Endodermal cell (in vitro differentiated cells): ENCODE measurements around the gene DOCK9. TPM values are rescaled to one million over a fixed set of nuclear protein-coding genes. Genes with fewer than 3 reads are reported as not detected.
A peak's percentile ranks its signal among the peaks of the same experiment; 100 is the strongest.

Source experiments
- DNase-seq: peaks from one replicate; pipeline ENCODE4 v3.0.0-alpha.2; 2017
- H3K27ac ChIP-seq: 2 replicates; pipeline ENCODE4 v1.5.1; 2013; ENCODE audit warnings: mild to moderate bottlenecking, low read depth, low read length, moderate library complexity
- H3K27me3 ChIP-seq: 2 replicates; pipeline ENCODE4 v1.6.1; 2013; ENCODE audit warnings: mild to moderate bottlenecking, low read length, moderate library complexity; ENCODE audit not compliant: insufficient read depth, control insufficient read depth, poor library complexity, severe bottlenecking
- H3K36me3 ChIP-seq: 2 replicates; pipeline ENCODE4 v1.7.0; 2013; ENCODE audit warnings: mild to moderate bottlenecking, low read length, moderate library complexity; ENCODE audit not compliant: control insufficient read depth, insufficient read depth
- H3K4me1 ChIP-seq: one replicate; pipeline ENCODE4 v1.7.0; 2013; ENCODE audit warnings: low read length; ENCODE audit not compliant: control insufficient read depth, insufficient read depth
- H3K4me3 ChIP-seq: 2 replicates; pipeline ENCODE4 v1.5.1; 2013; ENCODE audit warnings: mild to moderate bottlenecking, low read length, moderate library complexity
- H3K9ac ChIP-seq: 2 replicates; pipeline ENCODE4 v1.6.1; 2013; ENCODE audit warnings: mild to moderate bottlenecking, low read length, moderate library complexity; ENCODE audit not compliant: poor library complexity, severe bottlenecking; ENCODE audit errors: extremely low read depth
- H3K9me3 ChIP-seq: 2 replicates; pipeline ENCODE4 v1.6.1; 2013; ENCODE audit warnings: mild to moderate bottlenecking, low read length, moderate library complexity; ENCODE audit not compliant: control insufficient read depth
- H3K27ac Mint-ChIP-seq: 2 replicates; pipeline ENCODE4 v1.8.0; 2020; ENCODE audit warnings: mixed read lengths
- H3K27me3 Mint-ChIP-seq: 2 replicates; pipeline ENCODE4 v1.8.0; 2021; ENCODE audit warnings: mild to moderate bottlenecking, mixed read lengths; ENCODE audit not compliant: insufficient read depth
- H3K36me3 Mint-ChIP-seq: 2 replicates; pipeline ENCODE4 v1.8.0; 2020; ENCODE audit warnings: low read depth, mixed read lengths
- H3K4me1 Mint-ChIP-seq: 2 replicates; pipeline ENCODE4 v1.8.0; 2020; ENCODE audit warnings: mixed read lengths
- H3K4me3 Mint-ChIP-seq: 2 replicates; pipeline ENCODE4 v1.8.0; 2020; ENCODE audit warnings: mild to moderate bottlenecking, moderate library complexity, mixed read lengths
- H3K9me3 Mint-ChIP-seq: 2 replicates; pipeline ENCODE4 v1.8.0; 2020; ENCODE audit warnings: mild to moderate bottlenecking, mixed read lengths
- WGBS, 2 experiments: methylation state at CpG; one replicate each; pipeline versions ENCODE4 v1.1.5 to v1.1.7; 2013; ENCODE audit warnings: missing lambda C conversion rate in 2 of 2, mixed read lengths in 1 of 2; ENCODE audit not compliant: insufficient coverage in 1 of 2, insufficient read length in 1 of 2; 5-methylcytosine and 5-hydroxymethylcytosine counted together
- total RNA-seq, 2 donors: library from RNA; stranded (reverse); fragmentation: NEBNext Ultra II Directional in 1 of 2; extraction: Animal tissue kit (Norgen Biotek cat#: 25700) in 1 of 2; gene quantifications; 2 replicates in 1 of 2; 3 replicates in 1 of 2; pipeline ENCODE4 v1.2.1, GENCODE V29; 2021
- TF ChIP-seq, protein P1 (sequence below): fragments of 200-600 bp; sonication (generic); conservative IDR thresholded peaks from 2 replicates; pipeline ENCODE4 v1.5.0; 2021; ENCODE audit warnings: antibody characterized with exemption, mild to moderate bottlenecking

DOCK9 gene
- total RNA-seq, 2 donors from 2014 or later = 15.6 to 22.5 TPM

DNA sequence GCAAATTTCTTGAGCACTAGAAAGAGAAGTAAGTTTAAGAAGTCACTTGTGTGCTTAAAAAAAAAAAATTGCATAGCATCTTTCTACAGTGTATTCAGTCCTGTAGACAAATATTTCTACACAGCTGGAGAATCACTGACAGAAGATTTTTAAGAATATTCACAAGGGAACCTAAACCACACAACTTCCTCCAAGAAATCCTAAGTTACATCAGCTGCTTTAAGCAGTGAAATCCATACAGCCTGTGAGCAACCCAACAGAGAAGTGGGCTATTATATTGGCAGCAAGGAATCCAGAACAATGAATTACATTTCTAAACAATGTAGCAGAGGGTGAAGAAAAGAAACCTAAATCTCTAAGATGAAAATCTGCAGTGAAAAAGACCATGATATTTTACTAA lies 1.5 kb downstream of the DOCK9 start:
- peaks cover 30% of the 10 kb centered on the region for H3K4me1 ChIP-seq
- no peaks in the 10 kb centered on the region for H3K9me3 ChIP-seq
- TF ChIP-seq, protein P1, sequence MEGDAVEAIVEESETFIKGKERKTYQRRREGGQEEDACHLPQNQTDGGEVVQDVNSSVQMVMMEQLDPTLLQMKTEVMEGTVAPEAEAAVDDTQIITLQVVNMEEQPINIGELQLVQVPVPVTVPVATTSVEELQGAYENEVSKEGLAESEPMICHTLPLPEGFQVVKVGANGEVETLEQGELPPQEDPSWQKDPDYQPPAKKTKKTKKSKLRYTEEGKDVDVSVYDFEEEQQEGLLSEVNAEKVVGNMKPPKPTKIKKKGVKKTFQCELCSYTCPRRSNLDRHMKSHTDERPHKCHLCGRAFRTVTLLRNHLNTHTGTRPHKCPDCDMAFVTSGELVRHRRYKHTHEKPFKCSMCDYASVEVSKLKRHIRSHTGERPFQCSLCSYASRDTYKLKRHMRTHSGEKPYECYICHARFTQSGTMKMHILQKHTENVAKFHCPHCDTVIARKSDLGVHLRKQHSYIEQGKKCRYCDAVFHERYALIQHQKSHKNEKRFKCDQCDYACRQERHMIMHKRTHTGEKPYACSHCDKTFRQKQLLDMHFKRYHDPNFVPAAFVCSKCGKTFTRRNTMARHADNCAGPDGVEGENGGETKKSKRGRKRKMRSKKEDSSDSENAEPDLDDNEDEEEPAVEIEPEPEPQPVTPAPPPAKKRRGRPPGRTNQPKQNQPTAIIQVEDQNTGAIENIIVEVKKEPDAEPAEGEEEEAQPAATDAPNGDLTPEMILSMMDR = no peak
- Mint-ChIP-seq H3K9me3 (no peaks in the 10 kb centered on the region), H3K27ac (peak overlapping the region; percentile 79), H3K4me1 (peaks cover 56% of the 10 kb centered on the region), H3K36me3 (no peaks in the 10 kb centered on the region), H3K4me3 (peak overlapping the region; percentile 25), H3K27me3 (no peaks in the 10 kb centered on the region)
- no peaks in the 10 kb centered on the region for H3K36me3 ChIP-seq
- H3K4me3 ChIP-seq = peak overlapping the region; percentile 48
- no peak overlapping the region for H3K9ac ChIP-seq
- DNase-seq = no peak
- H3K27me3 ChIP-seq = no peaks in the 10 kb centered on the region
- H3K27ac ChIP-seq = no peak overlapping the region

DNA sequence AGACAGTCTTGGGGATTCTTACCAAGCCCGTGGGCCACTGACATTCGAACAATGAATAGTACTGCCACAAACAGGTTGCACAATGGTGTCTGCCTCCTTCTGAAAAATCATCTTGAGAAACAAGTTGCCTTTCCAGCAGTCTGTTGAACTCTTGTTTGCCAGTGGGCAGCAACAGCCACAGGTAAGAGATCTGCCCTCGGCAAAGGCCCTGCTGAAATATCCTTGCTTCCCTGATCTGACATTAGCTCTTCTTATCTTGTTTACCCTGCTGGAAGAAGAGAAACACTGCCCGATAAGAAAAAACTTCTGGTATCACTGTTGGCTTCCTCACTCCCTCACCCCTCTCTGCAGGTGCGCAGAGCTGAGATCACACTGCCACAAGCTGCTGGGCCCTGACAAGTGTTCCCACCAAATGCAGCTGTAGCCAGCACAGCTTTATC lies 2.0 kb downstream of the DOCK9 start:
- Mint-ChIP-seq H3K4me1 (peaks cover 56% of the 10 kb centered on the region), H3K9me3 (no peaks in the 10 kb centered on the region), H3K27me3 (no peaks in the 10 kb centered on the region), H3K27ac (peak overlapping the region; percentile 79), H3K36me3 (no peaks in the 10 kb centered on the region), H3K4me3 (peak overlapping the region; percentile 25)
- no peak overlapping the region for H3K9ac ChIP-seq
- peak overlapping the region; percentile 67 for H3K4me3 ChIP-seq
- H3K9me3 ChIP-seq = no peaks in the 10 kb centered on the region
- TF ChIP-seq, protein P1 = peak; percentile 49
- peak; percentile 85 for DNase-seq
- no peak overlapping the region for H3K27ac ChIP-seq
- peaks cover 30% of the 10 kb centered on the region for H3K4me1 ChIP-seq
- WGBS, 2 experiments = 45 to 81% methylated on average over 2 to 5 of the region's 5 CpGs
- H3K36me3 ChIP-seq = no peaks in the 10 kb centered on the region
- no peaks in the 10 kb centered on the region for H3K27me3 ChIP-seq

DNA sequence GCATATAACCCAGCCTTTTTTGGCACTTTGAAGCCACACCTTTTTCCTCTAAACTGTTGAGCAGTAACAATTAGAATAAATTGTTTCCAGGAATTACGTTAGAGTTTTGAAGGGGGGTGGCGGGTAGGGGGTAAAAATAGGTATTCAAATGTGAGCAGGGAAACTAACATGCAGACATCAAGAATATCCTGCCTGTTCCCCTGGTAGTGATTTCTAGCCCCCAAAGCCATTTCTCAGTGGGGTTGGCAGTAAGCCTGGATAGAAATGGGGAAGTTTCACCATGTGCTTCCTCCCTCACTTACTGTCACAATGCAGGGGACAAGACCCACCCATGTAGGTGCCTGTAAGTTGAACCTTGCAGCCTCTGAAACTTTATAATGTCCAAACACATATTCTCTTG lies 3.8 kb downstream of the DOCK9 start:
- TF ChIP-seq, protein P1 = no peak
- no peak overlapping the region for H3K27ac Mint-ChIP-seq
- H3K9ac ChIP-seq = no peak overlapping the region
- H3K36me3 ChIP-seq = no peaks in the 10 kb centered on the region
- WGBS, 2 experiments = 88% methylated on average over 2 of the region's 2 CpGs; no CpG with 5 or more reads in 1 of the 2 experiments
- peaks cover 53% of the 10 kb centered on the region for H3K4me1 Mint-ChIP-seq
- H3K4me3 Mint-ChIP-seq = no peak overlapping the region
- H3K36me3 Mint-ChIP-seq = no peaks in the 10 kb centered on the region
- H3K4me1 ChIP-seq = peaks cover 30% of the 10 kb centered on the region
- H3K9me3 ChIP-seq = no peaks in the 10 kb centered on the region
- no peaks in the 10 kb centered on the region for H3K27me3 ChIP-seq
- no peaks in the 10 kb centered on the region for H3K9me3 Mint-ChIP-seq
- no peak overlapping the region for H3K27ac ChIP-seq
- H3K4me3 ChIP-seq = no peak overlapping the region
- no peak for DNase-seq
- H3K27me3 Mint-ChIP-seq = no peaks in the 10 kb centered on the region
